HG02943 (cell line): ENCODE data around the gene PBX4.

Experiments
- ATAC-seq: cut with Tn5 transposase; IDR thresholded peaks from one replicate; pipeline ENCODE4 v1.9.1; 2021; ENCODE audit warnings: mild to moderate bottlenecking, low read depth, moderate library complexity; ENCODE audit not compliant: unreplicated experiment

The PBX4 gene

DNA sequence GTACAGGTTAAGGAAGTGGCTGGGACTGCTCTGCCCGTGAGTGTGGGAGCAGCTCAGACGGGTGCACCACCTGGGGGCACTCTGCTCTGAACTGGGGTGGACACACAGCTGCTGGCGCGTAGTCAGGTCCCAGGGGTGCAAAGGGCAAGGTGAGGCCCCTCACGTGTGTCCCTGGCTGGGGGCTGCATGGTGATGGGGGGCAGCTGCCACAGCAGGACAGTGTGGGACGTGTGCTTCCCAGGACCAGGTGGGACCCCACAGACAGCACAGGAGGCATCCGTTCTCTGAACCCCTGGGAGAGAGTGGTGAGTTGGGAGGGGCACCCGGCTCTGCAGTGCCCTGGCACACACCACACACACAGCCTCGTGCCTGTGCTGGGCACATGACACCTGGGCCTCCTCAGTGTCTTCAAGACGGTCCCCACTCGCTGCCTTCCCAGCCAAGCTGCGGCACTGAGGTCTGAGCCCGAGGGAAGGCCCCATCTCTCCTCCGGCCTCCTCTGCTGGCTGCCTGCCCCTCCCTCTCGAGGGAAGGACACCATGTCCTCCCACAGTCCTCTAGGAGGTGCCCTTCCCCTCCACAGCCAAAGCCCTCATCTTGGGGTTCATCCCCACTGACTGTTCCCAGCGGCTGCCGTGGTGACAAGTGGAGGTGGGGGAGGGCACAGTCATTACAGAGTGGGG is 55.7 kb downstream of the PBX4 start:
- ATAC-seq = no peak

DNA sequence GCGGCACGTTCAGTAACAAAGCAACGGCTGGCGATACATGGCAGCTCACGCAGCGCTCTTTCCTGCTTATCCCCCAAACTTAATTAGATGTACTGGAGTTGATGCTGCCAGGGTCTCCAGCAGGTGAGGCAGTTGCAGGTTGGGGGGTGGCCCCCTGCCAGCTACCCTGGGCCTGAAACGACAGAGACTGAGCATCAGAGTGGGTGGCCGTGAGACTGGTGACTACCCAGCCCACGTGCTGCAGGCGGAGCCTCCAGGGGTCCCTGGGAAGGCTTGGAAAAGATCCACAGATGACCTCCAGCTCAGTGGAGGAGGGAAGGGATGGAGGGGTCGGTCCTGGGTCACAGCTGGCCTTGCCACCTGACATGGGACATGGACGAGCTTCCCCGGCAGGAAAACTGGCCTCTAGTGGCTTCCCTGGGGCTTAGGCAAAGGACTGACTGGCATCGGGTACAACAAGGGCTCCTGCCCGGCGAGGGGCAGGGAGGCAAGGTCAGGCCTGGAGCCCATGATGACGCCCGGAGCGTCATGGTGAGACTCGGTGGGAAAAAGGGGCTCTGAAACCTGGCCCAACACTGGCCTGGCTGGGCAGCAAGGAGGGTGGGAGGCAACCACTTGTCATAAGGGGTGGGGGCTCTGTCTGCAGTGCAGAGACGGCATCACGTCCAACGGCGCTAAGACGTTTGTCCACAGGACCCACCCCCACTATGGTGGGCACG is 56.4 kb downstream of the PBX4 start:
- ATAC-seq = no peak

GRCh38 chr19:19559931-19560330 is 58.6 kb downstream of the PBX4 start:
- ATAC-seq = no peak

GRCh38 chr19:19558636-19559035 is 59.9 kb downstream of the PBX4 start:
- ATAC-seq = no peak

- no peak for ATAC-seq
These were observed 60.4 kb downstream of the PBX4 start for GRCh38 chr19:19558055-19558454.

- ATAC-seq = no peak
These were observed 64.1 kb downstream of the PBX4 start for GRCh38 chr19:19554074-19555023.

DNA sequence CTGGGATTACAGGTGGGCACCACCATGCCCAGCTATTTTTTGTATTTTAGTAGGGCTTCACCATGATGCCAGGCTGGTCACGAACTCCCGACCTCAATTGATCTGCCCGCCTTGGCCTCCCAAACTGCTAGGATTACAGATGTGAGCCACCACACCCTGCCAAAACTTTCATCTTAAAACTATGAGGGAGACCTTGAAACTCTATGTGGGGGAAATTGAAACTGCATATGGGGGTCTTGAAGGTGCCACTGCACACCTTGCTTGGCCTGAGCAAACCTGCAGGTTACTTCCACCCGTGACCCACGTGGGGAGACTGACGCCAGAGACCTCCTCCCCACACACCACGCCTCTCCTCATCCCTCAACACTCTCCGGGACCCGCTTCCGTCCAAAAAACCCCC is 64.8 kb downstream of the PBX4 start:
- ATAC-seq = no peak

DNA sequence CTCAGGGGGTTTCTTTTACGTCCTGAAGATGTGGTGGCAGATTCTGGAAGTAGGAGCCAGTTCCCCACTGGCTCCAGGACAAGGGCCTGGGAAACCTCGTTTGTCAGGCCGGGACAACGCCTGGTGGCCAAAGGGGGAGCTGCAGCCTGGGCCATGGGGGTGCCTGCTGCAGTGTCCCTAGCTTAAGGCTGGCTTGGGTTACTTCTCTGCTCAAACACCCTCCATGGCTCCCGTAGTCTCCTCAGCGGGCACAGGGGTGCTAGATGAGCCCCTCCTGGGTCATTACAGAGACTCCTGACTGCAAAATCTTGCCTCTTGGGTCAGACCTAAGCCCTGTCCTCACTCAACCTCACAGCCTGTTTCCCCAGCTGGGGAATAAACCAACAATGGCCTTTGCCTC is 65.7 kb downstream of the PBX4 start:
- no peak for ATAC-seq

- ATAC-seq = no peak
These were observed 66.7 kb downstream of the PBX4 start for GRCh38 chr19:19551853-19552192.

GRCh38 chr19:19550972-19551852 is 67.3 kb downstream of the PBX4 start:
- ATAC-seq = no peak

- ATAC-seq = no peak
These were observed 68.0 kb downstream of the PBX4 start for GRCh38 chr19:19550485-19550929.

DNA sequence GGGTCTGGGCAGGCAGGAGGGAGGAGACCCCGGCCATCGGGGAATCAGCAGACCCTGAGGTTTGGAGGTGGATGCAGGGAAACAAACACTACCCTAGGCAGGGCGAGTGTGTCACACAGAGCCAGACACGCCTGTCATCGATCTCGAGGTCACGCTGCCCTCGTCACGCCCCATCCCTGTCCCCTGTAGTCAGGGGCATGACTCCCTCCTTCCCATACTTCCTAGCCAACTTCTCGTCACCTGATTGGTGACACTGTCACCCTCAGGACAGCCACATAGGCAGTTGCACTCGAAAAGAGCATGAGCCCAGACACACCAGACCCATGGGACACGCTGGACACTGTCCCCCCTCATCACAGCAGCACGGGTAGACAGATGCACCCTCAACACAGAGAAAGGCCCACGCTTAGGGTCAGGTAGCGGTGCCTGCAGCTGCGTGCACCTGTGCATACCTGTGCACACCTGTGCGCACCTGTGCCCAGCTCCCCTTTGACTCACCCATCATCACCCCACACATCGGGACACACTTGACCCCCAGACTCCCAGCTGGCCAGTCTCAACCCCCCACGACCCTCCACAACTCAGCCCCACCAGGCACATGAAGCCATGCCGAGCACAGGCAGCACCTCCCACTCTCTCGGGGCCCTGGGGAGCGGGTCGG is 68.6 kb downstream of the PBX4 start:
- ATAC-seq = no peak

GRCh38 chr19:19548915-19549759 is 69.3 kb downstream of the PBX4 start:
- no peak for ATAC-seq

DNA sequence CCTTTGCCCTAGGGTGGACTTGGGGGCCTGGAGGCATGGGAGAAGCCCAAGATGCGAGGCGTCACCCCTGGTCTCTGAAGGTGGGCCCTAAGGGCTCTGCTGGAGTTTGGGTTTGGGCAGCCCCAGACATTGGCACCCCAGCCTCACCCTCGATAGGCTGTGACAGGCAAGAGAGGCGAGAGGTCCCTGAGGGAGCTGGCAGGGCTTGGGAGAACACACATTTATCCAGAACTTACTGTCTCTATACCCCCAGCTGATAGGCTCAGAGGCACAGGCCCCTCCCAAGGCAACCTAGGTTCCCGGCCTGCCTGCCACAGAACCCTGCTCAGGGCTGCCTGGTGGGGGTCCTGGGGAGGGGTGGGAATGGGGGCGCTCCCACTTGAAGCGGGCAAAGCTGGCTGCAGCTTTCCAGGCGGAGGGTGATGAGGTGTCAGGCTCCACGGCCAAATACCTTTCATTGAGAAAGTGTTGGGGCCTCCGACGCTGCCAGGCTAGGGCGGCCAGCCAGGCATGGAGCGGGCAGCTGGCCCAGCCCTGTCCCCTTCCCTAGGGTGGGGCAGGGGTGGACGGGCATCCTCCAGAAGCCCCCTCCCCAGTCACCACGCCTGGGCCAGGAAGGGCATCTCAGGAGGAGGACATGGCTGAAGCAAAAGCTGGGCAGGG is 70.7 kb downstream of the PBX4 start:
- ATAC-seq = no peak

DNA sequence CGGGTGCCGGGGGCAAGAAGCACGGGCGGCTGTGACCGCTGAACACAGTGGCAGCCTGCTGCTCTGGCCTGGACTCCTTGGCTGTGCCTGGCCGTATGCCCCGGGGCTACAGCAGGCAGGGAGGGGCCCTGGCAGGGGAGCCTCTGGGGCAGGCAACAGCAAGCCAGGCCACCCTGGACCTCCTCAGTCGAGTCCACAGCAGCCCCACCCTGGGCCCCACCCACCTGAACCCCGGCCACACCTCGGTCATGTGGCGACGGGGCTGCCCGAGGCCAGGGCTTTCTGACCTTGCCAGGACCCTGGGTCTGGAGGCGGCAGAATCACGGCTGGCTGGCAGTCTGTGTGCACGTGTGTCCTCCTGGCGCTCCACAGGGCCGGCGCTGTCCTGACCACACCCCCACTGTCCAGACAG is 71.7 kb downstream of the PBX4 start:
- ATAC-seq = no peak

- ATAC-seq = no peak
These were observed 72.8 kb downstream of the PBX4 start for GRCh38 chr19:19545707-19546106.

DNA sequence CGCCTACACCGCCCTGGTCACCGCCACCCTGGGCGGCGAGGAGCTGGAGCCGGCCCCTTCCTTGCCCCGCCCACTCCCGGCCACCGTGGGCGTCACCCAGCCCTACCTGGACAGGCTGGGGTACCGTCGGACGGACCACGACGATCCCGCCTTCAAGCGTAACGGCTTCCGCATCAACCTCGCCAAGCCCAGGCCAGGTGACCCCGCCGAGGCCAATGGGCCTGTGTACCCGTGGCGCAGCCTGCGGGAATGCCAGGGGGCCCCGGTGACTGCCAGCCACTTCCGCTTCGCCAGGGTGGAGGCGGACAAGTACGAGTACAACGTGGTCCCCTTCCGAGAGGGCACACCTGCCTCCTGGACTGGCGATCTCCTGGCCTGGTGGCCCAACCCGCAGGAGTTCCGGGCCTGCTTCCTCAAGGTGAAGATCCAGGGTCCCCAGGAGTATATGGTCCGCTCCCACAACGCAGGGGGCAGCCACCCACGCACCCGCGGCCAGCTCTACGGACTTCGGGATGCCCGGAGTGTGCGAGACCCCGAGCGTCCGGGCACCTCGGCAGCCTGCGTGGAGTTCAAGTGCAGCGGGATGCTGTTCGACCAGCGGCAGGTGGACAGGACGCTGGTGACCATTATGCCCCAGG is 73.4 kb downstream of the PBX4 start:
- no peak for ATAC-seq
